AG04450 (cell line): ENCODE results near the gene EXOC3L4. TPM values are rescaled to one million over a fixed set of nuclear protein-coding genes. Genes with fewer than 3 reads are reported as not detected.
A peak's percentile ranks its signal among the peaks of the same experiment; 100 is the strongest.

Source experiments
- CTCF ChIA-PET: fragments of 300-600, 350-600 bp; formaldehyde crosslinking; extraction: SDS; loops from one replicate; lab custom pipeline; 2022; ENCODE audit warnings: antibody characterized with exemption, inconsistent platforms; lab: Charles Lee
- POLR2A ChIA-PET: fragments of 350-600 bp; formaldehyde crosslinking; extraction: SDS; loops from one replicate; lab custom pipeline; 2021; ENCODE audit warnings: antibody characterized with exemption, inconsistent platforms; lab: Yijun Ruan, JAX
- DNase-seq: peaks from one replicate; pipeline ENCODE4 v3.0.0-alpha.2; 2011; ENCODE audit warnings: low read depth, low spot score
- H3K27ac ChIP-seq: one replicate; pipeline ENCODE4 v1.5.1; 2012; ENCODE audit warnings: low read depth, low read length, control low read depth
- H3K27me3 ChIP-seq: one replicate; pipeline ENCODE4 v1.6.0; 2012; ENCODE audit warnings: low read length; ENCODE audit not compliant: control insufficient read depth, insufficient read depth
- H3K4me3 ChIP-seq: 2 replicates; pipeline ENCODE4 v1.5.1; 2011; ENCODE audit warnings: mild to moderate bottlenecking, low read depth, low read length, control low read depth
- H3K9me3 ChIP-seq: 2 replicates; pipeline ENCODE4 v1.5.1; 2012; ENCODE audit warnings: low read length; ENCODE audit not compliant: control insufficient read depth, insufficient read depth
- CTCF ChIP-seq: IDR thresholded peaks from 2 replicates; pipeline ENCODE4 v1.5.1; 2011; ENCODE audit warnings: low read depth, low read length, control low read depth, inconsistent platforms
- polyA plus RNA-seq: library from polyadenylated mRNA; depleted of rRNA; stranded (reverse); fragments of >200 nt; gene quantifications from 2 replicates; pipeline ENCODE4 v1.2.3, GENCODE V29; 2011

The EXOC3L4 gene
- polyA plus RNA-seq, 1 experiment = not detected

- H3K27me3 ChIP-seq = no peaks in the 10 kb centered on the region
- TF ChIP-seq CTCF = no peak
- H3K27ac ChIP-seq = no peak overlapping the region
- peak overlapping the region; percentile 79 for H3K4me3 ChIP-seq
- no peaks in the 10 kb centered on the region for H3K9me3 ChIP-seq
- ChIA-PET POLR2A (no interaction called here), CTCF (interaction anchor here (0.6 to 3.1 kb wide), 3 partner anchors 9 to 28 kb away, joined by 3 to 13 read pairs (median 6); no protein-coding TSS in a partner anchor)
- no peak for DNase-seq
Observed at GRCh38 chr14:103058164-103059055, 36.1 kb upstream of the EXOC3L4 start.

GRCh38 chr14:103059556-103059955 is 35.0 kb upstream of the EXOC3L4 start:
- Histone ChIP-seq H3K9me3 (no peaks in the 10 kb centered on the region), H3K27ac (no peak overlapping the region), H3K27me3 (no peaks in the 10 kb centered on the region), H3K4me3 (no peak overlapping the region)
- no peak for TF ChIP-seq CTCF
- ChIA-PET POLR2A (no interaction called here), CTCF (interaction anchor here (0.7 to 3.1 kb wide), 2 partner anchors 16 to 232 kb away, joined by 3 to 13 read pairs; no protein-coding TSS in a partner anchor)
- no peak for DNase-seq

GRCh38 chr14:103061482-103061976 is 33.0 kb upstream of the EXOC3L4 start:
- no peak overlapping the region for H3K27ac ChIP-seq
- DNase-seq = no peak
- no peaks in the 10 kb centered on the region for H3K27me3 ChIP-seq
- no peak for TF ChIP-seq CTCF
- ChIA-PET POLR2A (no interaction called here), CTCF (no interaction called here)
- no peaks in the 10 kb centered on the region for H3K9me3 ChIP-seq
- H3K4me3 ChIP-seq = no peak overlapping the region

GRCh38 chr14:103064436-103064835 is 30.1 kb upstream of the EXOC3L4 start:
- POLR2A ChIA-PET = no interaction called here
- no peak for TF ChIP-seq CTCF
- Histone ChIP-seq H3K9me3 (no peaks in the 10 kb centered on the region; the same call in 1 of the 2 replicates), H3K27ac (no peak overlapping the region), H3K27me3 (no peaks in the 10 kb centered on the region), H3K4me3 (no peak overlapping the region)
- CTCF ChIA-PET = no interaction called here
- DNase-seq = no peak

GRCh38 chr14:103064978-103065377 is 29.5 kb upstream of the EXOC3L4 start:
- DNase-seq = no peak
- no peak for TF ChIP-seq CTCF
- POLR2A ChIA-PET = no interaction called here
- Histone ChIP-seq H3K27ac (no peak overlapping the region), H3K4me3 (no peak overlapping the region), H3K27me3 (no peaks in the 10 kb centered on the region), H3K9me3 (no peaks in the 10 kb centered on the region; the same call in 1 of the 2 replicates)
- CTCF ChIA-PET = no interaction called here
